ENCODE results near the gene EXD2.

DNA sequence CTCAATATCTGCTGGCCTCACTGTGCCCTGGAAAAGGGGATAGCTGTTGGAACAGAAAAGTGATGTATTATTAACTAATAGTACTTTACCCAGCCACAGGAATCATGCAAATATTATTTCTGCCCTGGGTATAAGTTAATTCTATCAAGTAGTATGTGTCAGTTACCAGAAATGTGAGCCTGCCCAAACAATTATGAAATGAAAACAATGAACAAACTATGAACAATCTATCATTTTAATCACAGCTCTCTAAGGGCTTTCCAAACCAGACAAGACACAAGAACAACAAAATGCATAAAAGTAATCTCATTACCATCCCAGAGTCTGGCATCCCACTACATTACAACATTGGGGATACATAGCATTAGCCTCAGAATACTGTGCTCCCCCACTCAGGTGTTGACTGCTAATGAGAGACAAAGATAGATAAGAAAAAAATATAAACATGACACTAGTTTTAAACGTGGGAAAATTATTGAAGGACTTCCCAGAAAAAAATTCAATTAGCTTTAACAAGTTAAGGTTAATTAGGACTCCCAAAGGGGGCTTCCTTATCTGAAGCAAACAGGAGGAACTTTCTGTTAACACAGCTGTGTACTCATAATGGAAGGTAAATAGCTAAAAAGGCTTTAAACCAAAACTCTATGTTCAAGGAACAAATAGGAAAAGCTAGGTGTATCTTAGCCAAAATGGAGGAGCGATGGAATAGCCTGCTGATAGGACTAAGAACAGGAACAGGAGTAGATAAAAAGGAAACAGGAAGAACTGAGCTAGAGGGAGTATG, 41.6 kb upstream of the EXD2 start:
- TF ChIP-seq POLR2A (IDR thresholded peaks at IDR 0.05) (no peak), CTCF (IDR thresholded peaks at IDR 0.05) (no peak)

Measured in lower leg skin (tissue), 3 donors.